HCT116 (cell line): ENCODE results near the gene PIM1. TPM values are rescaled to one million over a fixed set of nuclear protein-coding genes. Genes with fewer than 3 reads are reported as not detected.

Experiments used
- ATAC-seq: fragments of 200-7000 bp; cut with Tn5 transposase; 2 replicates; pipeline ENCODE4 v1.9.1; 2020; ENCODE audit warnings: mild to moderate bottlenecking, moderate library complexity
- BruUV-seq: library from RNA; stranded (reverse); fragments of 400-500 nt; replicated peaks from 2 replicates; lab custom pipeline; 2021; lab: Mats Ljungman, UMichigan
- CTCF ChIA-PET: fragments of 300-600 bp; sonication (Branson Sonifier 250); formaldehyde crosslinking; loops from one replicate; lab custom pipeline; 2021; ENCODE audit warnings: antibody characterized with exemption; lab: Charles Lee
- POLR2A ChIA-PET: fragments of 300-600, 350-600 bp; sonication (Branson Sonifier 250); formaldehyde crosslinking; loops from one replicate; lab custom pipeline; 2021; ENCODE audit warnings: antibody characterized with exemption; lab: Charles Lee
- RAD21 ChIA-PET, 2 experiments: fragments of 300-600 bp; sonication (Branson Sonifier 250); formaldehyde crosslinking; loops; one replicate each; lab custom pipeline; 2023; ENCODE audit warnings: low total read pairs in 2 of 2; ENCODE audit not compliant: uncharacterized antibody in 2 of 2, unreplicated experiment in 2 of 2, low non-redundant PET in 1 of 2; lab: Charles Lee
- DNase-seq: peaks from one replicate; pipeline ENCODE4 v3.0.0-alpha.2; 2010; ENCODE audit warnings: low read depth, low spot score
- H2AFZ ChIP-seq: fragments of 200-600 bp; shearing (Covaris generic), sonication (generic); 2 replicates; pipeline ENCODE4 v1.6.1; 2017; ENCODE audit warnings: low read depth, mixed run types, mixed read lengths, antibody characterized with exemption, low read length; ENCODE audit not compliant: poor library complexity, severe bottlenecking
- H3K27ac ChIP-seq: 2 replicates; pipeline ENCODE4 v1.5.1; 2012; ENCODE audit warnings: low read depth, low read length
- H3K27me3 ChIP-seq: fragments of 200-600 bp; sonication (generic); 2 replicates; pipeline ENCODE4 v1.6.1; 2016; ENCODE audit warnings: mixed run types, low read length, mixed read lengths; ENCODE audit not compliant: insufficient read depth
- H3K36me3 ChIP-seq, 2 experiments: fragments of 200-500 bp in 1 of 2; fragments of 200-600 bp in 1 of 2; sonication (Bioruptor generic) in 1 of 2; sonication (generic) in 1 of 2; 2 replicates each; pipeline versions ENCODE4 v1.5.1 to v1.6.1; 2014 to 2016; ENCODE audit warnings: low read length in 2 of 2, inconsistent platforms in 1 of 2, mixed read lengths in 1 of 2, mixed run types in 1 of 2; ENCODE audit not compliant: insufficient read depth in 2 of 2, control insufficient read depth in 1 of 2
- H3K4me1 ChIP-seq, 2 experiments: fragments of 200-600 bp in 1 of 2; sonication (generic) in 1 of 2; 2 replicates each; pipeline versions ENCODE4 v1.5.1 to v1.6.1; 2012 to 2017; ENCODE audit warnings: low read length in 2 of 2, inconsistent platforms in 1 of 2, mild to moderate bottlenecking in 1 of 2, mixed read lengths in 1 of 2, mixed run types in 1 of 2, moderate library complexity in 1 of 2; ENCODE audit not compliant: insufficient read depth in 2 of 2, control insufficient read depth in 1 of 2
- H3K4me2 ChIP-seq: fragments of 200-600 bp; sonication (generic); 2 replicates; pipeline ENCODE4 v1.6.1; 2017; ENCODE audit warnings: mixed run types, low read length, mixed read lengths
- H3K4me3 ChIP-seq, 2 experiments: fragments of 200-600 bp in 1 of 2; sonication (generic) in 1 of 2; replicated peaks in 1 of 2; 2 replicates each; pipeline ENCODE4 v1.5.1; 2011 to 2016; ENCODE audit warnings: low read length in 2 of 2, control low read depth in 1 of 2, low read depth in 1 of 2, mild to moderate bottlenecking in 1 of 2, mixed read lengths in 1 of 2, mixed run types in 1 of 2
- H3K79me2 ChIP-seq: fragments of 200-600 bp; sonication (generic); 2 replicates; pipeline ENCODE4 v1.6.1; 2017; ENCODE audit warnings: mild to moderate bottlenecking, mixed run types, low read length, moderate library complexity, mixed read lengths; ENCODE audit not compliant: insufficient read depth
- H3K9ac ChIP-seq: fragments of 200-600 bp; sonication (generic); 2 replicates; pipeline ENCODE4 v1.6.1; 2016; ENCODE audit warnings: low read length, mixed read lengths
- H3K9me2 ChIP-seq: fragments of 200-600 bp; sonication (generic), shearing (Covaris generic); 2 replicates; pipeline ENCODE4 v1.6.1; 2017; ENCODE audit warnings: mixed run types, mild to moderate bottlenecking, moderate library complexity; ENCODE audit not compliant: insufficient read depth
- H3K9me3 ChIP-seq, 2 experiments: fragments of 200-500 bp in 1 of 2; fragments of 200-600 bp in 1 of 2; sonication (Bioruptor generic) in 1 of 2; sonication (generic) in 1 of 2; 2 replicates each; pipeline ENCODE4 v1.6.1; 2014 to 2017; ENCODE audit warnings: low read length in 2 of 2, mixed read lengths in 2 of 2, inconsistent platforms in 1 of 2, low read depth in 1 of 2, mild to moderate bottlenecking in 1 of 2, mixed run types in 1 of 2, moderate library complexity in 1 of 2; ENCODE audit not compliant: control insufficient read depth in 1 of 2, insufficient read depth in 1 of 2
- H4K20me1 ChIP-seq: fragments of 200-600 bp; sonication (generic), shearing (Covaris generic); 2 replicates; pipeline ENCODE4 v1.6.1; 2017; ENCODE audit warnings: mixed run types, mild to moderate bottlenecking, moderate library complexity; ENCODE audit not compliant: insufficient read depth
- CEBPB ChIP-seq: IDR thresholded peaks from 2 replicates; pipeline ENCODE4 v1.6.1; 2012; ENCODE audit warnings: low read depth
- CTCF ChIP-seq, 3 experiments: fragments of 200-600 bp in 1 of 3; sonication (generic) in 1 of 3; IDR thresholded peaks in 2 of 3; conservative IDR thresholded peaks in 1 of 3; 2 replicates each; pipeline ENCODE4 v1.5.1; 2012 to 2017; ENCODE audit warnings: low read depth in 2 of 3, low read length in 2 of 3, antibody characterized with exemption in 1 of 3, borderline replicate concordance in 1 of 3, control low read depth in 1 of 3, mild to moderate bottlenecking in 1 of 3, mixed read lengths in 1 of 3, mixed run types in 1 of 3, moderate library complexity in 1 of 3; ENCODE audit not compliant: insufficient read depth in 1 of 3
- EGR1 ChIP-seq: IDR thresholded peaks from 2 replicates; pipeline ENCODE4 v1.6.1; 2012; ENCODE audit warnings: low read depth
- ELF1 ChIP-seq: IDR thresholded peaks from 2 replicates; pipeline ENCODE4 v1.6.1; 2012; ENCODE audit warnings: low read depth, borderline replicate concordance
- EZH2 ChIP-seq: fragments of 200-600 bp; sonication (generic); IDR thresholded peaks from 2 replicates; pipeline ENCODE4 v1.6.1; 2017; ENCODE audit warnings: antibody characterized with exemption, mixed run types
- FOSL1 ChIP-seq: IDR thresholded peaks from 2 replicates; pipeline ENCODE4 v1.6.1; 2012; ENCODE audit warnings: low read depth
- POLR2A ChIP-seq: IDR thresholded peaks from 2 replicates; pipeline ENCODE4 v1.7.0; 2011; ENCODE audit warnings: borderline replicate concordance; ENCODE audit not compliant: insufficient read depth, insufficient read length; ENCODE audit errors: extremely low read depth
- SP1 ChIP-seq: IDR thresholded peaks from 2 replicates; pipeline ENCODE4 v1.6.1; 2012; ENCODE audit warnings: low read depth
- SRF ChIP-seq: IDR thresholded peaks from 2 replicates; pipeline ENCODE4 v1.6.1; 2012; ENCODE audit warnings: low read depth
- TCF7L2 ChIP-seq: IDR thresholded peaks from 2 replicates; pipeline ENCODE4 v1.7.0; 2011; ENCODE audit warnings: borderline replicate concordance, inconsistent platforms; ENCODE audit not compliant: insufficient read depth, insufficient read length; ENCODE audit errors: extremely low read depth
- YY1 ChIP-seq: IDR thresholded peaks from 2 replicates; pipeline ENCODE4 v1.6.1; 2011; ENCODE audit warnings: low read length, low read depth, moderate library complexity, mild to moderate bottlenecking; ENCODE audit not compliant: insufficient replicate concordance; ENCODE audit errors: extremely low read depth
- ZNF274 ChIP-seq: fragments of 200-500 bp; sonication (Bioruptor generic); IDR thresholded peaks from 2 replicates; pipeline ENCODE4 v1.6.1; 2014; ENCODE audit warnings: mild to moderate bottlenecking, low read depth, low read length, inconsistent platforms
- intact Hi-C: fragments of 100-400 bp; cut with micrococcal nuclease; formaldehyde crosslinking; loops from 2 replicates; pipeline ENCODE4 v1.10.0; 2022
- total RNA-seq: library from RNA; stranded (reverse); gene quantifications from one replicate; pipeline ENCODE4 v1.2.1, GENCODE V29; 2021; ENCODE audit not compliant: unreplicated experiment
- TF ChIP-seq, protein P1 (sequence below): IDR thresholded peaks from 2 replicates; pipeline ENCODE4 v1.6.1; 2012
- TF ChIP-seq, protein P2 (sequence below): IDR thresholded peaks from 2 replicates; pipeline ENCODE4 v1.6.1; 2012

PIM1 gene
- total RNA-seq, 1 experiment from 2014 or later = 26.2 TPM

DNA sequence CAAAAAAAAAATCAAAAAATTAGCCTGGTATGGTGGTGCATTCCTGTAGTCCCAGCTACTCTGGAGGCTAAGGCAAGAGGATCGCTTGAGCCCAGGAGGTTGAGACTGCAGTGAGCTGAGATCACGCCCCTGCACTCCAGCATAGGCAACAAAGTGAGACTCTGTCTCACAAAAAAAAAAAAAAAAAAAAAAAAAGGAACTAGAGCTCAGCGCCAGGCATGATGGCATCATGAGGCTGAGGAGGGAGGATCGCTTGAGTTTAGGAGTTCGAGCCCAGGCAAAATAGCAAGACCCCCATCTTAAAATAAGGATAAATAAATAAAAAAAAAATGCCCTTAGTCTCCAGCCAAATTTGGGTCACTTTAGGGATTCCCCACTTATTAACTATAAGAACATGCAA lies 40.4 kb upstream of the PIM1 start:
- POLR2A ChIA-PET = no interaction called here
- no peaks in the 10 kb centered on the region for H3K36me3 ChIP-seq
- no peak for TF ChIP-seq YY1
- TF ChIP-seq EGR1 = no peak
- TF ChIP-seq POLR2A = no peak
- no peak for TF ChIP-seq FOSL1
- TF ChIP-seq, protein P1, sequence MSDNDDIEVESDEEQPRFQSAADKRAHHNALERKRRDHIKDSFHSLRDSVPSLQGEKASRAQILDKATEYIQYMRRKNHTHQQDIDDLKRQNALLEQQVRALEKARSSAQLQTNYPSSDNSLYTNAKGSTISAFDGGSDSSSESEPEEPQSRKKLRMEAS = no peak
- TF ChIP-seq, protein P2, sequence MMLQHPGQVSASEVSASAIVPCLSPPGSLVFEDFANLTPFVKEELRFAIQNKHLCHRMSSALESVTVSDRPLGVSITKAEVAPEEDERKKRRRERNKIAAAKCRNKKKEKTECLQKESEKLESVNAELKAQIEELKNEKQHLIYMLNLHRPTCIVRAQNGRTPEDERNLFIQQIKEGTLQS = no peak
- no peak for TF ChIP-seq SP1
- no peak for TF ChIP-seq ELF1
- TF ChIP-seq CEBPB = no peak
- no peak for TF ChIP-seq ZNF274
- H3K9ac ChIP-seq = no peak overlapping the region
- peaks cover 25 to 47% of the 10 kb centered on the region in 2 experiments for H3K4me1 ChIP-seq
- no peaks in the 10 kb centered on the region for H4K20me1 ChIP-seq
- H3K4me2 ChIP-seq = no peak overlapping the region
- no peak overlapping the region for H3K27ac ChIP-seq
- DNase-seq (no peak), ATAC-seq (no peak)
- intact Hi-C loops = no loop called here
- H3K9me3 ChIP-seq = no peaks in the 10 kb centered on the region
- no peak overlapping the region for H2AFZ ChIP-seq
- H3K9me2 ChIP-seq = no peaks in the 10 kb centered on the region; the same call in 1 of the 2 replicates
- no TSS peak for BruUV-seq
- H3K27me3 ChIP-seq = no peaks in the 10 kb centered on the region
- no peaks in the 10 kb centered on the region for H3K79me2 ChIP-seq
- CTCF ChIA-PET = no interaction called here
- RAD21 ChIA-PET = no interaction called here
- H3K4me3 ChIP-seq = no peak overlapping the region

- Histone ChIP-seq H3K9me3 (no peaks in the 10 kb centered on the region), H3K4me1 (peaks cover 34 to 56% of the 10 kb centered on the region in 2 experiments), H3K79me2 (no peaks in the 10 kb centered on the region), H3K27me3 (no peaks in the 10 kb centered on the region), H3K36me3 (no peaks in the 10 kb centered on the region), H2AFZ (no peak overlapping the region), H4K20me1 (no peaks in the 10 kb centered on the region), H3K9ac (no peak overlapping the region), H3K4me2 (no peak overlapping the region), H3K9me2 (no peaks in the 10 kb centered on the region; the same call in 1 of the 2 replicates), H3K27ac (no peak overlapping the region), H3K4me3 (no peak overlapping the region)
- no TSS peak for BruUV-seq
- ChIA-PET RAD21 (no interaction called here), CTCF (no interaction called here), POLR2A (interaction anchor here (0.7 kb wide), 1 partner anchor 112 kb away, joined by 3 read pairs; no protein-coding TSS in a partner anchor)
- TF ChIP-seq SRF = no peak
- TF ChIP-seq, protein P2 = no peak
- TF ChIP-seq POLR2A = no peak
- TF ChIP-seq TCF7L2 = no peak
- no peak for TF ChIP-seq CTCF (IDR thresholded peaks at IDR 0.05 in 2 of 3, conservative IDR thresholded peaks at IDR 0.05 in 1 of 3; ENCODE audit: borderline replicate concordance in 1 of 3, insufficient read depth in 1 of 3, low read depth in 2 of 3, low read length in 2 of 3)
- TF ChIP-seq FOSL1 = no peak
- TF ChIP-seq CEBPB = peak; percentile 43; the same call in 1 of the 2 replicates
- TF ChIP-seq EZH2 = no peak
- intact Hi-C loops = no loop called here
- DNase-seq (no peak), ATAC-seq (no peak)
Measured at GRCh38 chr6:37130704-37131103, 39.2 kb upstream of the PIM1 start.
